ENCODE measurements around the gene UGT8. TPM values are rescaled to one million over a fixed set of nuclear protein-coding genes. Genes with fewer than 3 reads are reported as not detected.
"Not testable (repeated sequence)": the region's sequence is repeated elsewhere in the genome, so short reads cannot be mapped to it uniquely, and the experiment has no call there.

The UGT8 gene
- 0.10 and 0.39 TPM in 2 replicates for total RNA-seq (2014; rRNA removed; shearing (Covaris generic))

GRCh38 chr4:114598191-114599121 lies at the start of gene UGT8:
TSS of gene UGT8 (plus strand) at chr4:114598807. CDS start at chr4:114622881, 24,074 bp downstream.
- DNase-seq (ENCODE audit: low read depth): peak; percentile 32

GRCh38 chr4:114549638-114550037 lies 49.0 kb upstream of the UGT8 start:
- DNase-seq (ENCODE audit: low read depth): no peak

- no peak for DNase-seq (ENCODE audit: low read depth)
Measured at GRCh38 chr4:114558446-114559020, 40.1 kb upstream of the UGT8 start.

- DNase-seq (ENCODE audit: low read depth): no peak
Measured at GRCh38 chr4:114561590-114561989, 37.0 kb upstream of the UGT8 start.

- no peak for DNase-seq (ENCODE audit: low read depth)
Measured at GRCh38 chr4:114562176-114562904, 36.3 kb upstream of the UGT8 start.

- peak; percentile 48 for DNase-seq (ENCODE audit: low read depth)
Measured at GRCh38 chr4:114563536-114564315, 34.9 kb upstream of the UGT8 start.

GRCh38 chr4:114577386-114577785 lies 21.2 kb upstream of the UGT8 start:
- no peak for DNase-seq (ENCODE audit: low read depth)

GRCh38 chr4:114582621-114583020 lies 16.0 kb upstream of the UGT8 start:
- DNase-seq (ENCODE audit: low read depth): no peak

- DNase-seq (ENCODE audit: low read depth): no peak
Measured at GRCh38 chr4:114588305-114588704, 10.3 kb upstream of the UGT8 start.

GRCh38 chr4:114590360-114590759 lies 8.2 kb upstream of the UGT8 start:
- DNase-seq (ENCODE audit: low read depth): not testable (repeated sequence)

- no peak for DNase-seq (ENCODE audit: low read depth)
Measured at GRCh38 chr4:114593526-114593925, 5.1 kb upstream of the UGT8 start.

GRCh38 chr4:114595207-114595606 lies 3.4 kb upstream of the UGT8 start:
- no peak for DNase-seq (ENCODE audit: low read depth)

- no peak for DNase-seq (ENCODE audit: low read depth)
Measured at GRCh38 chr4:114595921-114596320, 2.7 kb upstream of the UGT8 start.

- no peak for DNase-seq (ENCODE audit: low read depth)
Measured at GRCh38 chr4:114597410-114598115, 1.0 kb upstream of the UGT8 start.

GRCh38 chr4:114599231-114599902 lies 760 bp downstream of the UGT8 start:
- no peak for DNase-seq (ENCODE audit: low read depth)

GRCh38 chr4:114599903-114600552 lies 1.4 kb downstream of the UGT8 start:
- DNase-seq (ENCODE audit: low read depth): no peak

- no peak for DNase-seq (ENCODE audit: low read depth)
Measured at GRCh38 chr4:114600672-114601071, 2.1 kb downstream of the UGT8 start.

- DNase-seq (ENCODE audit: low read depth): no peak
Measured at GRCh38 chr4:114601304-114602052, 2.9 kb downstream of the UGT8 start.

GRCh38 chr4:114603497-114603896 lies 4.9 kb downstream of the UGT8 start:
- DNase-seq (ENCODE audit: low read depth): no peak
